T-helper 2 cell treated with Interferon-gamma antibody and Interleukin-4, amounts not matched to agents 100 ng/mL and 5 ng/mL, for 36 hours (primary cell): ENCODE results near the gene RBM19. TPM values are rescaled to one million over a fixed set of nuclear protein-coding genes. Genes with fewer than 3 reads are reported as not detected.

Experiments used
- intact Hi-C: fragments of 100-400 bp; cut with micrococcal nuclease; formaldehyde crosslinking; loops from one replicate; pipeline ENCODE4 v1.15.1; 2023
- total RNA-seq: library from RNA; stranded (reverse); gene quantifications from 2 replicates; pipeline ENCODE4 v1.2.3, GENCODE V29; 2022

The RBM19 gene
- total RNA-seq, 1 donor from 2014 or later, result 44.2 TPM

DNA sequence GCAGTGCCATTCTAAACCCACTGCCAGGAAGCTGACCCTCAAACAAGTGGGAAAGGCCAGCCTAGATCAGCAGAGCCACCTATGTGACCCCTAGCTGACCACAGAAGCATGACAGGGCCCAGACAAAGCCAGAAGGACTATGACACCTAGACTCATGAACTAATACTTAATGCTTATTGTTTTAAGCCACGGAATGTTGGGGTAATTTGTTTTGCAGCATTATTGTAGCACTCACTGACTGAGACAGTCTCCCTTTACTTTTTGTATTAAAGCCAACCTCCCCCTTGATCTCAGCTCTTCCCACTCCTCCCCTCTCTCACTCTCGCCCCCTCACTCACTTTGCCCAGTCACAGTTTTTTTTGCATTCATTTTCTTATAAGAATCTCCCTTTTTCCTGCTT is 186.4 kb downstream of the RBM19 start:
- intact Hi-C loops, result no loop called here

DNA sequence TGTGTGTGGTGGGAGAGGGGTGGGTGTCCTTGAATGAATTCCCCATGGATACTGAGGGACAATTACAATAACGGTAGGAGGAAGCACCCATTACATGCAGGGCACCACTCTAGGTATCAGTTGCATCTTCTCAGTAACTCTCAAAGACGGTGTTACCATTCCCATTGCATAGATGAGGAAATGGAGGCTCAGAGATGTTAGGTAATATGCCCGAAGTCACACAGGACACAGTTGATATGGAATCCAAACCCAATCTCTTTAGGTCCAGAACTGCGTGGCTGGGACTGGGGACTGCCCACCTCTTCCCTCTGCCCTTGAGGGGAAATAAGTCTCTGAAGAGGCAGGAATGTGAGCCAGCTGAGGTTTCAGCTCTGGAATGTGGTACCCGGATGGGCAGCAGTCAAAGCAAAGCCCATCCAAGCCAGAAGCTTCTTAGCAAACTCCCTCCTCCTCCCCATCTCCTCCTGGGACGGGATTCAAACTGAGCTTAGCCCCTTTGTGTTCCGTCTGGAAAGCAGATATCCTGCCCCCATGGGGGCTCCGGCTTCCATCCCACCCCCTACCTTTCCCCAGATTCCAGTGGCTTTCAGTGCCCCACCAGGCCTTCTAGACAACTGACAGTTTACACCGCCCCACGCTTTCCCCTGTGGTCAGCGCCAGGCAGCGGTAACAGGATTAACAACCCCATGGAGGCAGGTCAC is 187.5 kb downstream of the RBM19 start:
- intact Hi-C loops, result no loop called here

DNA sequence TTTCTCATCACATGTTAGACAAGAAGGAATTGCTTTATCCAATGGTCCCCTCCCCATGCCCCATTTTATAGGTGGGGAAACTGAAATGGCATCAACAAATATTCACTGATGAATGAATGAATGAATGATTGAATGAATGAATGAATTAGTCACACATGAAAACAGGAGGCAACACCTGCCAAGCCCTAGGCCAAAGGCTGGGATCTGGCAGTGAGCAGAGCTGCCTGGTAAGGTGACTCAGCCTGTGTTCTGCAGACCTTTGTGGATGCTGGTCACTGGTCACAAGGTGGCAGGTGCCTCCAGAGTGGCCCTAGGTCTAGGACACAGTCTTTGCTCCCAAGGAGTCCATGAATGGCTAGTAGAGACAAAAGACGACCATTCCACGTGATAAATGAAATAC is 188.4 kb downstream of the RBM19 start:
- intact Hi-C loops, result no loop called here

DNA sequence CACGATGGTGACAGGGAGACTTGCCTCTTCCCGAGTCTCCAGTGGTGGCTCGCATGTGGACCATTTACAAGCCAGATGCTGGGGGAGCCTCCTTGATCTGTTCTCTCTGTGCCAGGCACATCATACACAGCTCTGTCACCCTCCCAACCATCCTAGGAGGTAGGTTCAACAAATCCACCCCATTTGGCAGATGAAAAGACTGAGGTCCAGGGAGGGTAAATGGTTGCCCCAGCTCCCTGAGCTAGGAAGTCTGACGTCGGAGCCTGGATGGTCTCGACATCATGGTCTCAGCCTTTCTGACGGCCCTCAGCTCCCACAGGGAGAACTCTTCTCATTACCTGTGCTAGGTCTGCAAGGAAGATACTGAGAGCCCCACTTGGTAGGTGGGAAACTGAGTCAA is 189.6 kb downstream of the RBM19 start:
- intact Hi-C loops, result no loop called here

DNA sequence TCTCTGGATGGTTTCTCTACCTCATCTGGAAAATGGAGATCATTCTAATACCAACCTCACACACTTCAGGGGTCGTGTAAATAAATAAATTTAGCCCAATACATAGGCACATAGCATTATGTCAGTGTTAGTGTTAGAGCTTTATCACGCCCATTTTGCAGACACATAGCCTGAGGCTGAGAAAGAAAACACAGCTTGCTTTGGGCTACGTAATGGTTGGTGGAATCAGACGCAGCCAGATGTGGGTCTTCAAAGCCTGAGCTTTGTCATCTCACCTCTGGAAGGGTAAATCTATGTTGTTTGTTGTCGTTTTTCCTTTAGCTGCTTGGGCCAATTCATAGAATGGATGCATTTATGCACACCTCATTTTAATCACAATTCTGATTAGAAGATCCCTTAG is 191.6 kb downstream of the RBM19 start:
- intact Hi-C loops, result no loop called here

DNA sequence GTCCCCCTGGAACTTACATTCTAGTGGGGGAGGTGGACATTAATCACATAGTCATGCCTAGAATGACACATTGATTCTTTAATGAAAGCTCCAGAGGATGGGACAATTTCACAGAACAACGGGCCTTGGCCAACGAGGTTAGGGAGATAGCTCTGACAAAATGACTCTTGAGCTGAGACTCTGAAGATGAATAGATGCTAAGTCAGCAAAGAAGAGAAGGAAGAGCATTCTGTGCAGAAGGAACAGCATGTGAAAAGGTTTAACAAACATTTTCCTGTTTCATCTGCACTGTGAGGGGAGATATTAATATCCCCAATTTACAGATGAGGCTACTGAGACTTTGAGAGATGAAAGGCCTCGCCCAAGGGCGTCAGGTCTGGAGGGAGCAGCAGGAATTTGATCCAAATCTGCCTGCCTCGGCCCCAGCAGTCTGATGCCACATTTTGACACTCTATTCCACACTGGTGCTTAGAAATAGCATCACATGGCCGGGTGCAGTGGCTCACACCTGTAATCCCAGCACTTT is 193.6 kb downstream of the RBM19 start:
- intact Hi-C loops, result no loop called here

DNA sequence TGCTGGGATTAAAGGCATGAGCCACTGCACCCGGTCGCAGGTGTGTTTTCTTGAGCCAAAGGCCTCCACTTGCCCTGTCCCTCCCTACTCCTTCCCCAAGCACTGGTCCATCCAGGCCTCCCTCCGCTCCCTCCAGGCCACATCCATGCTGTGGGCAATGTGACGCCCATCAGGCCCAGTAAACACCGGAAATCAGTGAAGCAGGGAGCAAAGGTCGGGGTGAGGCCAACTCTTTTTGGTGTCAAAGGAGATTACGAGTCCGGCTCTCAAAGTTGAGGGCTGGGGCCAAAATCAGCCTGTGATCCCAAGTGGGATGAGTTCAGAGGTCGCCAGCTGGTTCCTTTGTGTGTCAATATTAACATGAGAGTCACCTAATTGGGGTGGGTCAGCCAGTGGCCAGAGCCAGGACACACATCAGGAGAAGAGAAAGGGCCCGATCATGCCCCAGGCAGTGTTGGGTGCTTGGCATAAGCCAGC is 195.7 kb downstream of the RBM19 start:
- intact Hi-C loops, result no loop called here

DNA sequence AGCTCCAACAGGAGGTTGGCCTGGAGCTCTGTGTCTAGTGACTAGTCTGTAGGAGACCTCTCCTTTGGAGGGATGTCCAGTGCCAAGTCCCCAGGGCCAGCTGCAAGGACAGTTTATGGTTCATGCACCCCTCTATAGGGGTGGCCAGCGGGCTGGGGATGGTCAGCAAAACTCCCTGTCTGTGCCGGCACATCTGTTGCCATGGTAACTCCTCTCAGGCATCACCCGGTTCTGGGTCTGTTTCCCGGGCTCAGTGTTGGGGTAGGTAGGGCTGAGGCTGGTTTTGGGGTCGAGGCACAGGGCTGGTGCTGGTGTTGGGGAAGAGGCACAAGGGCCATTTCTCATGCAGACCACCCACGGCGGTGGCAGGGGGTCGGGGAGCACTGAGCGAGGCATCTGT is 196.8 kb downstream of the RBM19 start:
- intact Hi-C loops, result no loop called here

DNA sequence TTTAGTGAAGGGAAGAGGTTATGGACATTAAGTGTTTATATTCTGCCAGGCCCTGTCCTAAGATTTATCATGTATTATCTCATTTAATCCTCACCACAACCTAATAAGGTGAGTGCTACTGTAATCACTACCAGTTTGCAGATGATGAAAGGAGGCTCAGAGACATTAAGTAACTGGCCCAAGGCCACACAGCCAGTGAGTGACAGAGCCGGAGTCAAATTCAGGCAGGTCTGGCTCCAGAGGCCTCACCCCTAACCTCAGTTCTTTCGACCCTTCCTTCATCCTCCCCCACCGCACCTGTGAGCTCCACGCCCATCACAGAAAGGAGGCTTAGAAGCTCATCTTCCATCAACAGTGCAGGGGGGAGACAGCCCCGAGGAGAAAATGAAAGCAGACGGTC is 197.3 kb downstream of the RBM19 start:
- intact Hi-C loops, result no loop called here

DNA sequence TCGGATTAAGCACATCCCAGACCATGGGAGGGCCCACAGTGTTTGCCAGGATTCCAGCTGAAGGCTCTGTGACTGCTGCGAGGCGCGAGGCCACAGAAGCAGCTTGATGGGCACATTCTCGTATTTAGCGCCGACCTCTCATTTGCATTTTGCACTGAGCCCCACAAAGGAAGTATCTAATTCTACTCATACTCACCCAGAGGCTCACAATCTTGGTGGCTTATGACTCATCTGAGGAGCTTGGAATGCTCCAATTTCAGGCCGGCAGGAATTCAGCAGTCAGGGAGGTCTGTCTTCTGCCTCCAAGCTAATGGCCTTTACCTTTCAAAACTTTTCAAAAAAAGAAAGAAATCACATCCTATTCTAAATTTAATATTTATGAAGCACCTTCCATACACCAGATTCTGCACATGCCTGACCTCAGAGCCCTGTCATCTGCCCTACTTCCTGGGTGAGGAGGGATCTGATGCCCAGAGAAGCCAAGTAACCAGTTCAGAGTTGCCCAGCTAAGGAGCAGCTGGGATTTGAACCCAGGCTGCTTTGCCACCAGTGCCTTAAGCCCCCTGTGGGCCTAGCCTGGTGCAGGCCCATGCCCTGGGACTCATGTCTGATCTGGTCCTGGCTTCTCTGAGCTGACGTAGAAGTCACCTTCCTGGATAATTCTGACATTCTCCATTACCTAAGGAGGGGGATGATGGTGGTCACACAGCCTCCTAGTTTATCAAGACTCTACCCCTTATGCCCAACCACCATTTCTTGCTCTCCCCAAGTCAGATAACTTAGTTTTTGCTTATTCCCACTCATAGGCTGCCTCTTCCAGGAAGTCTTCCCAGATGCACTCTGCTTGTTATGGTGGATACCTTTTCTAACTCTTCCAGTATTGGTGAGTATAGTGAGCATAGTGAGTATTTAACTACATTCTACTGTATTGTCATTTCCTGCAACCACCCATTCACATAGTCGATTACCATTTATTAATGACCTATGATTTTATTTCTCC is 198.9 kb downstream of the RBM19 start:
- intact Hi-C loops, result no loop called here
